Measurements from ENCODE around the gene TCEAL9. TPM values are rescaled to one million over a fixed set of nuclear protein-coding genes. Genes with fewer than 3 reads are reported as not detected.

The TCEAL9 gene
- total RNA-seq, 4 donors from 2014 or later = 18.3 to 64.1 (median 26.5) TPM

GRCh38 chrX:103407776-103408175 is 51.5 kb downstream of the TCEAL9 start:
- no peak overlapping the region for H3K4me3 ChIP-seq
- H3K9me3 ChIP-seq = no peaks in the 10 kb centered on the region
- in situ Hi-C loops (cut with MboI; ENCODE audit: low pct_ligation_motif_present in 1 of 4, low pct_unique_long_range_greater_than_20kb in 1 of 4, low sequenced_read_pairs in 3 of 4) (no loop called here), intact Hi-C loops (cut with DNase I; ENCODE audit: low total_unique reads) (no loop called here)
- no peak overlapping the region for H3K27ac ChIP-seq
- no peaks in the 10 kb centered on the region for H3K36me3 ChIP-seq
- 93% methylated on average over 2 of the region's 2 CpGs; no CpG with 5 or more reads in 1 of the 2 donors for WGBS, 2 donors (ENCODE audit: low coverage in 1 of 2)
- H3K27me3 ChIP-seq = no peaks in the 10 kb centered on the region
- TF ChIP-seq EP300 (IDR thresholded peaks at IDR 0.05; ENCODE audit: low read depth) = no peak
- no peak for TF ChIP-seq POLR2A (IDR thresholded peaks at IDR 0.05)
- no peak for DNase-seq
- H3K4me1 ChIP-seq = no peaks in the 10 kb centered on the region

Small RNA genes within 50 kb of the gene (small RNA-seq; reads per million reads assigned to genes)
- 0 reads per million in 4 donors for gene Z92846.1

Other genes starting within 250 kb of the TCEAL9 start
- 10 to 100 TPM in 3 of 4 donors, 1 to 10 TPM in 1; 4.4 to 27.5 (median 16.2) TPM for gene BEX4, start 141.4 kb upstream of the TCEAL9 start, total RNA-seq
- 10 to 100 TPM in 2 of 4 donors, 1 to 10 TPM in 2; 8.0 to 41.4 (median 20.8) TPM for gene TCEAL8, start 101.4 kb upstream of the TCEAL9 start, total RNA-seq
- under 1 TPM in 1 of 4 donors, not detected in 3; 0.64 TPM for gene TCEAL5, start 79.8 kb upstream of the TCEAL9 start, total RNA-seq
- 1 to 10 TPM in 3 of 4 donors, not detected in 1; 7.5 to 9.1 (median 8.7) TPM for gene BEX2, start 45.5 kb upstream of the TCEAL9 start, total RNA-seq
- 1 to 10 TPM in 3 of 4 donors, not detected in 1; 2.8 to 3.7 (median 3.5) TPM for gene TCEAL7, start 26.3 kb upstream of the TCEAL9 start, total RNA-seq
- 10 to 100 TPM; 17.1 to 53.4 (median 39.4) TPM for gene BEX3, start 20.0 kb downstream of the TCEAL9 start, total RNA-seq
- 1 to 10 TPM in 1 of 4 donors, under 1 TPM in 1, not detected in 2; 0.55 to 1.4 TPM for gene RAB40A, start 163.0 kb downstream of the TCEAL9 start, total RNA-seq
- gene TCEAL4, start 229.0 kb downstream of the TCEAL9 start, total RNA-seq = 100 to 1,000 TPM in 1 of 4 donors, 10 to 100 TPM in 3; 25.5 to 118 (median 55.6) TPM

Measured in transverse colon (tissue), 4 donors.